ENCODE data around the gene STIM2. TPM values are rescaled to one million over a fixed set of nuclear protein-coding genes. Genes with fewer than 3 reads are reported as not detected.
A peak's percentile ranks its signal among the peaks of the same experiment; 100 is the strongest.
"Not testable (repeated sequence)": the region's sequence is repeated elsewhere in the genome, so short reads cannot be mapped to it uniquely, and the experiment has no call there.

Gene STIM2
- 36.7 TPM for total RNA-seq
- long read RNA-seq, full-length matches to known transcripts, result 16 of 43 reads
- long read RNA-seq, partial matches to known transcripts, result 7 of 43 reads
- long read RNA-seq, other reads (novel, unspliced or antisense), result 20 of 43 reads

- peaks cover 47% of the 10 kb centered on the region for H3K4me1 ChIP-seq
- intact Hi-C loops (cut with DNase I), result no loop called here
- DNase-seq, result peak; percentile 99
Observed at GRCh38 chr4:26860157-26860921, at the start of gene STIM2. Gene STIM2 (plus strand): TSS chr4:26860841.

GRCh38 chr4:26811571-26811970 is 49.1 kb upstream of the STIM2 start:
- ATAC-seq; H3K9me3 ChIP-seq; H3K36me3 ChIP-seq; H3K4me1 ChIP-seq; intact Hi-C loops (cut with DNase I); DNase-seq; H3K4me3 ChIP-seq; H3K27me3 ChIP-seq: not testable (repeated sequence)
- peak overlapping the region; percentile 58 for H3K27ac ChIP-seq

More at GRCh38 chr4:26860157-26860921, at the start of gene STIM2:
- peak; percentile 88 for ATAC-seq
- peak; percentile 40 for TF ChIP-seq CTCF (IDR thresholded peaks at IDR 0.05)
- Histone ChIP-seq H3K36me3 (no peaks in the 10 kb centered on the region), H3K27ac (peak within 1 kb of the TSS; percentile 92), H3K4me3 (peak within 1 kb of the TSS; percentile 83), H3K27me3 (no peaks in the 10 kb centered on the region), H3K9me3 (no peaks in the 10 kb centered on the region)

- intact Hi-C loops (cut with DNase I), result no loop called here
- Histone ChIP-seq H3K27ac (peak overlapping the region; percentile 58), H3K4me1 (no peaks in the 10 kb centered on the region), H3K4me3 (no peak overlapping the region), H3K36me3 (no peaks in the 10 kb centered on the region), H3K27me3 (no peaks in the 10 kb centered on the region), H3K9me3 (no peaks in the 10 kb centered on the region)
- no peak for TF ChIP-seq CTCF (IDR thresholded peaks at IDR 0.05)
- ATAC-seq (peak; percentile 64), DNase-seq (no peak)
Observed at GRCh38 chr4:26812049-26812714, 48.5 kb upstream of the STIM2 start.

GRCh38 chr4:26813698-26814097 is 46.9 kb upstream of the STIM2 start:
- Histone ChIP-seq H3K27ac (no peak overlapping the region), H3K4me3 (no peak overlapping the region), H3K4me1 (no peaks in the 10 kb centered on the region), H3K36me3 (no peaks in the 10 kb centered on the region), H3K9me3 (no peaks in the 10 kb centered on the region), H3K27me3 (no peaks in the 10 kb centered on the region)
- DNase-seq (no peak), ATAC-seq (peak; percentile 48)
- TF ChIP-seq CTCF (IDR thresholded peaks at IDR 0.05), result no peak
- intact Hi-C loops (cut with DNase I), result no loop called here

GRCh38 chr4:26815199-26815598 is 45.4 kb upstream of the STIM2 start:
- no peak overlapping the region for H3K4me3 ChIP-seq
- no peak for TF ChIP-seq CTCF (IDR thresholded peaks at IDR 0.05)
- DNase-seq (no peak), ATAC-seq (no peak)
- H3K36me3 ChIP-seq, result no peaks in the 10 kb centered on the region
- H3K27ac ChIP-seq, result no peak overlapping the region
- H3K27me3 ChIP-seq, result no peaks in the 10 kb centered on the region
- intact Hi-C loops (cut with DNase I), result no loop called here
- H3K4me1 ChIP-seq, result no peaks in the 10 kb centered on the region
- no peaks in the 10 kb centered on the region for H3K9me3 ChIP-seq

GRCh38 chr4:26815706-26816105 is 44.9 kb upstream of the STIM2 start:
- no peak for TF ChIP-seq CTCF (IDR thresholded peaks at IDR 0.05)
- Histone ChIP-seq H3K4me1 (no peaks in the 10 kb centered on the region), H3K27ac (no peak overlapping the region)

More at GRCh38 chr4:26815706-26816105, 44.9 kb upstream of the STIM2 start:
- intact Hi-C loops (cut with DNase I), result no loop called here
- no peak for ATAC-seq
- no peak for DNase-seq
- H3K4me3 ChIP-seq, result no peak overlapping the region
- no peaks in the 10 kb centered on the region for H3K36me3 ChIP-seq
- H3K27me3 ChIP-seq, result no peaks in the 10 kb centered on the region
- H3K9me3 ChIP-seq, result no peaks in the 10 kb centered on the region
